ENCODE results near the gene B4GALNT4.

The B4GALNT4 gene

DNA sequence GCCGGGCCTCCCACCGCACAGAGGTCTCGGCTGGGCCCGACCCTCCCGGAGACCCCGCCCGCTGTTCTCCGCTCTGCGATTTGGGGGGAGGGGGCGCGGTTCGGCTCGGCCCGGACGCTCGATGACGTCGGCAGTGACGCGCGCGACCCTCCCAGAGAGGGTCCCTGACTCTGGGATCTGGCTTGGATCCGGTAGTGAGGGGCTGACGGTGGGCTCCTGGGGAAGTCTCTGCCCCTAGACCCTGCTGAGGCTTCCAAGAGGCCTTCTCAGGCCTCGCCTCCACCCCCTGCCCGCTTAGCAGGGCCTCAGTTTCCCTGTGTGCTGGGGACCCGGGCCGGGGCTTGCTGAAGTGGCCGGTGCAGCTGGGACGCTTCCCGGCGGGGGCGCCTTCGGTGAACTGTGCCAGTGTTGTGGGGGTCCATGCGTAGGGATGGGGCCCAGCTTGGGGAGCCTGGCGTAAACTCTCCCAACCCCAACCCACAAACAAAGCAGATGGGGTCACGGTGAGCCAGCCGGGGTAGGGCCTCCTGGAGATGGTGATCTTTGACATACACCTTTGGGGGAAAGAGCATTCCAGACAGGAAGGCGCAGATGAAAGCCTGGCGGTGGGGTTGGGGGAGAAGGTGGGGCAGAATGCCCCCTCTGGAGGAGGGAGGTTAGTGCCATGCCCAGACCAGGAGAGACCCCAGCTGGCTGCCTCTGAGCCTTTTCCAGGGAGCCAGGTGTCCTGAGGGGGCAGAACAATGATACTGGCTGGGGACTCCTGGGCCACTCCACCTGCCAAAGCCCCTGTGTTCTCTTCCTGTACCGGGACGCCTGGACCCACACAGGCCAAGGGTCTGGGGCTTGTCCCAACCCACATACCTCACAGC is 1.0 kb downstream of the B4GALNT4 start:
- TF ChIP-seq, protein P1, sequence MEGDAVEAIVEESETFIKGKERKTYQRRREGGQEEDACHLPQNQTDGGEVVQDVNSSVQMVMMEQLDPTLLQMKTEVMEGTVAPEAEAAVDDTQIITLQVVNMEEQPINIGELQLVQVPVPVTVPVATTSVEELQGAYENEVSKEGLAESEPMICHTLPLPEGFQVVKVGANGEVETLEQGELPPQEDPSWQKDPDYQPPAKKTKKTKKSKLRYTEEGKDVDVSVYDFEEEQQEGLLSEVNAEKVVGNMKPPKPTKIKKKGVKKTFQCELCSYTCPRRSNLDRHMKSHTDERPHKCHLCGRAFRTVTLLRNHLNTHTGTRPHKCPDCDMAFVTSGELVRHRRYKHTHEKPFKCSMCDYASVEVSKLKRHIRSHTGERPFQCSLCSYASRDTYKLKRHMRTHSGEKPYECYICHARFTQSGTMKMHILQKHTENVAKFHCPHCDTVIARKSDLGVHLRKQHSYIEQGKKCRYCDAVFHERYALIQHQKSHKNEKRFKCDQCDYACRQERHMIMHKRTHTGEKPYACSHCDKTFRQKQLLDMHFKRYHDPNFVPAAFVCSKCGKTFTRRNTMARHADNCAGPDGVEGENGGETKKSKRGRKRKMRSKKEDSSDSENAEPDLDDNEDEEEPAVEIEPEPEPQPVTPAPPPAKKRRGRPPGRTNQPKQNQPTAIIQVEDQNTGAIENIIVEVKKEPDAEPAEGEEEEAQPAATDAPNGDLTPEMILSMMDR (IDR thresholded peaks at IDR 0.05; ENCODE audit: low read depth, low read length, missing control alignments): no peak
- peak overlapping the region; percentile 56 for H3K4me3 ChIP-seq (replicated peaks; ENCODE audit: low read depth, low read length)

DNA sequence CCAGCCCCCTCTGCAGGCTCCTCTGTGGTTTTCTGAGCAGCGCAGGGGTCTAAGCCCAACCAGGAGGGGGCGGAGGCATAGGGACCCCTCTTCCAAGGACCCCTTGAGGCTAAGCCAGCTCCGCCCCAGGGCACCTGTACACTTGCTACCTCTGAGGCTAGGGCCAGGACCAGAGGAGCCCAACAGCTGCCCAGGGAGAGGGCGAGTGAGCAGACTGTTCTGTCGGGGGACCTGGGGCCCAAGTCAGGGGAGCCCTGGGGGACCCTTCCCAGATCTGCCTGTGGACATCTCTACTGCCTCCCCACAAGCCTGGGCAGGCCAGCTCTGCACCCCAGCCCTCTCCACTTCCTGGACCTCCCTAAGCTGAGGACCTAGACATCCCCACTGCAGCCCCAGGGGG is 1.8 kb downstream of the B4GALNT4 start:
- no peak for DNase-seq (ENCODE audit: extremely low read depth, low read depth)
- TF ChIP-seq, protein P1 (IDR thresholded peaks at IDR 0.05; ENCODE audit: low read depth, low read length, missing control alignments): no peak
- H3K4me3 ChIP-seq (replicated peaks; ENCODE audit: low read depth, low read length): no peak overlapping the region

More for the DNA sequence above, 1.0 kb downstream of the B4GALNT4 start:
- no peak for DNase-seq (ENCODE audit: extremely low read depth, low read depth)

DNA sequence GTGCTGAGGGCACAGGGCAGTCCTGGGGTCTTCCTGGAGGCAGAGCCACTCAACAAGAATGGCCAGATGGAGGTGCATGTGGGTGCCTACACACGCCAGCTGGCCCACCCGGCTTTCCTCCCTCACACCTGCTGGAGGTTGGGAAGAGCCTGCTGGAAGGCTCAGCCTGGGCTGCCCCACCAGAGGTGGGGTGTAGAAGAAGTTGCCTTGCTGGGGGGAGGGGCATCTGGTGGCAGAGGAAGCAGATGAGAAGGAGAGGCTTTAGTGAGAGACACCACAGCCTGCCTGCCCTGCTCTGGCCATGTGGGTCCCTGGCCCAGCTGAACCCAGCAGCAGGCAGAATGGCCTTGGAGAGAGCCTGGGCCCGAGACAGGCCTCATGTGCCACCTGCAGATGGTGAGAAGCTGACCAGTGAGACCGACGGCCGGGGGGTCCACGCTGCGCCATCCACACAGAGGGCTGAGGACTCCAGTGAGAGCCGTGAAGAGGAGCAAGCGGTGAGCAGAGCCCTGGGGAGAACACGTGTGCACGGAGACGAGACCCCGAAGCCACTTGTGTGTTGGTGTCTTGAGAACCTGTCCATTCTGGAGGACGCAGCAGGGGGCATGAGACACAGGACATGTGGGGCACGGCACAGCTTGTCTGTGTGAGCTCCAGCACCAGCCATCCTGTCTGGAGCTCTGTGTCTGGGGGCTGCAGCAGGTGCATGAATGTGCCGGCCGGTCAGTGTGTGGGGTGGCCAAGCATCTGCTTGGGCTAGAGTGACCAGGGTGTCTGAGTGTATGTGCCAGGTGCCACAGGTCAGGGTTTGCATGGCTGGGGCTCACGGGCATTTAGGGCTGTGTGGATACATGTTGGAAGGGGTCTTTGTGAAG is 2.7 kb downstream of the B4GALNT4 start:
- DNase-seq (ENCODE audit: extremely low read depth, low read depth): no peak
- TF ChIP-seq, protein P1 (IDR thresholded peaks at IDR 0.05; ENCODE audit: low read depth, low read length, missing control alignments): no peak
- H3K4me3 ChIP-seq (replicated peaks; ENCODE audit: low read depth, low read length): no peak overlapping the region

DNA sequence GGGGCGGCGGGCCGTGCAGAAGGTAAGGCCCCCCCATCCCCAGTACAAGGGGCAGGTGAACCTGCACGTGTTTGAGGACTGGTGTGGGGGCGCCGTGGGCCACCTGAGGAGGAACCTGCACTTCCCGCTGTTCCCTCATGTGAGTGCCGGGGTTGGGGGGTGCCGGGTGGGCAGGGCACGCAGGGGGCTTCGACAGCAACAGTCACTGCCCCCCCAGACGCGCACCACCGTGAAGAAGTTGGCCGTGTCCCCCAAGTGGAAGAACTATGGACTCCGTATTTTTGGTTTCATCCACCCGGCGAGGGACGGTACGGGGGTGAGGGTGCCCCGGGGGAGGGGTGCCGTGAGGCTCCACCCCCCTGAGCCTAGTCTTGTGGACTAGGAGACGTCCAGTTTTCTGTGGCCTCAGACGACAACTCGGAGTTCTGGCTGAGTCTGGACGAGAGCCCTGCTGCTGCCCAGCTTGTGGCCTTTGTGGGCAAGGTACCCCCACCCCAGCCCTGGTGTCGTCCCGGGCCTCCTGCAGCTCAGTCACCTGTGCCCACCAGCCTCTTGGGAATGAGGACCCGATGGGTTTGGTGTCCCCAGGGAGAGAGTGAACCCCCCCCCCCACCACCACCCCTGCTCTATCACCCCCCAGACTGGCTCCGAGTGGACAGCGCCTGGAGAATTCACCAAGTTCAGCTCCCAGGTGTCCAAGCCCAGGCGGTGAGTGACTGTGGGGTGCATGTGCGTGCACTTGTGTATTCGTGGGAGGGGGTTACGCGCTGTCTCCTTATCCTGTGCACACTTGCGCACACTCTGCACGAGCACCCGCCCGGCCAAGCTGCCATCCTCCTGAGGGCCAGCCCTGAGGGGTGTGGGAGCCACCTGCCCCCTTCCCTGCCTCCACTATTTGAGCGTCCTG is 3.8 kb downstream of the B4GALNT4 start:
- H3K4me3 ChIP-seq (replicated peaks; ENCODE audit: low read depth, low read length): no peak overlapping the region
- TF ChIP-seq, protein P1 (IDR thresholded peaks at IDR 0.05; ENCODE audit: low read depth, low read length, missing control alignments): no peak
- no peak for DNase-seq (ENCODE audit: extremely low read depth, low read depth)

DNA sequence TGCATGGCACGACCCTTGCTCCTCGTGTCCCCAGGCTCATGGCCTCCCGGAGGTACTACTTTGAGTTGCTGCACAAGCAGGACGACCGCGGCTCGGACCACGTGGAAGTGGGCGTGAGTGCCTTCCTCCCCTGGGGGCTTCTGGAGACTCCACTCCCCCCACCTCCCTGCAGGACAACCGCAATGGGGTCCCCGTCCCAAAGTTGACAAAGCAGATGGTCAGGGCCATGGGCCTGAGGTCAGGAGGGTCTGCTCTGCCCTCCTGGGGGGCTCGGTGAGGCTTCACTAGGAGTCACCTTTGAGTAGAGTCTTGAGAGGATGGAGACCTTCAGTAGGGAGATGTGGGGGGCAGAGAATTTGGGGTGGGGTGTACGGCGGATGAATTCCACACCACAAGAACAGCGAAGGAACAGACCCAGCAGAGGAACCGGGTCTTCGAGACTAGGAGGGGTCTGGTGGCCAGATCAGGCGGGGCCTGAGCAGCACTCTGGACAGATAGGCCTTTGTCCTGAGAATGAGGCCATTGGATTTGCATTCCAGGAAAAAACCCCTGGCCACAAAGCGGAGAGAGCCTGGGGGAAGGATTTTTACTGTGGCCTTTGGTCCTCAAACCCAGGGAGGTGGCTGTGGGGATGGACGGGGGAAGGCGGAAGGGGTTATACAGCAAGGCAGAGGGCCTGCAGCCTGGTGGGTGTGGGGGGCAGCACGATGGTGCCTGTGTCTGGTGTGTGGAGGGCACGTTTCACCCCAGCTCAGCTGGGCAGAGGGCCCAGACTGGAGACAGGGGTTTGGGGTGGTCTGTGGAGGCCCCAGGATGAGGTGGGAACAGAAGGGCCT is 4.6 kb downstream of the B4GALNT4 start:
- TF ChIP-seq, protein P1 (IDR thresholded peaks at IDR 0.05; ENCODE audit: low read depth, low read length, missing control alignments): no peak
- no peak for DNase-seq (ENCODE audit: extremely low read depth, low read depth)
- H3K4me3 ChIP-seq (replicated peaks; ENCODE audit: low read depth, low read length): no peak overlapping the region
